Uterus (tissue), 2 donors: ENCODE results near the gene CELSR1.

Source experiments
- POLR2A ChIP-seq, 2 donors: fragments of 450-650 bp; IDR thresholded peaks; one replicate each; pipeline ENCODE4 v1.6.1; 2016; ENCODE audit warnings: antibody characterized with exemption in 2 of 2, mild to moderate bottlenecking in 1 of 2, moderate library complexity in 1 of 2
- TF ChIP-seq, protein P1 (sequence below), 4 experiments: fragments of 200-600 bp in 2 of 4; fragments of 450-650 bp in 2 of 4; sonication (generic) in 2 of 4; IDR thresholded peaks; one replicate each; pipeline ENCODE4 v1.5.1; 2016 to 2019; ENCODE audit warnings: antibody characterized with exemption in 4 of 4, mild to moderate bottlenecking in 2 of 4, moderate library complexity in 1 of 4

DNA sequence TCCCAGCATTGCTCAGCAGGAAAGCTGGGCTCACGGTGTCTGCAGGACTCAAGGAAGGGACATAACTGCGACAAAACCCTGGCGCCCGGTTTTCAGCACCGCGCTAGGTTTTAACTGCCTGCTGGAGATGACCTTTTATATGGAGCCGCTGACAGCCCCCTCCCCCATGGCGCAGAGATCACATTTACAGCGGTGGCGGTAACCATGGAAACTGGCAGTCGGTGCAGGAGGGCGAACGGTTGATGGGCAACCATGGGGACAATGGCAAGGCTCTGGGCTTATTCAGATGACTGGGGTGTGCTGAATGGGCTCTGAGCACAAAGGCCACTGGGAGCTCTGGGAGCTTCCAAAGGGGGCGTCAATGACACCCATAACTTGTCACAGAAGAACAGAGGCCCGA lies 37.2 kb downstream of the CELSR1 start:
- TF ChIP-seq, protein P1, sequence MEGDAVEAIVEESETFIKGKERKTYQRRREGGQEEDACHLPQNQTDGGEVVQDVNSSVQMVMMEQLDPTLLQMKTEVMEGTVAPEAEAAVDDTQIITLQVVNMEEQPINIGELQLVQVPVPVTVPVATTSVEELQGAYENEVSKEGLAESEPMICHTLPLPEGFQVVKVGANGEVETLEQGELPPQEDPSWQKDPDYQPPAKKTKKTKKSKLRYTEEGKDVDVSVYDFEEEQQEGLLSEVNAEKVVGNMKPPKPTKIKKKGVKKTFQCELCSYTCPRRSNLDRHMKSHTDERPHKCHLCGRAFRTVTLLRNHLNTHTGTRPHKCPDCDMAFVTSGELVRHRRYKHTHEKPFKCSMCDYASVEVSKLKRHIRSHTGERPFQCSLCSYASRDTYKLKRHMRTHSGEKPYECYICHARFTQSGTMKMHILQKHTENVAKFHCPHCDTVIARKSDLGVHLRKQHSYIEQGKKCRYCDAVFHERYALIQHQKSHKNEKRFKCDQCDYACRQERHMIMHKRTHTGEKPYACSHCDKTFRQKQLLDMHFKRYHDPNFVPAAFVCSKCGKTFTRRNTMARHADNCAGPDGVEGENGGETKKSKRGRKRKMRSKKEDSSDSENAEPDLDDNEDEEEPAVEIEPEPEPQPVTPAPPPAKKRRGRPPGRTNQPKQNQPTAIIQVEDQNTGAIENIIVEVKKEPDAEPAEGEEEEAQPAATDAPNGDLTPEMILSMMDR (IDR thresholded peaks at IDR 0.05) = no peak
- no peak for TF ChIP-seq POLR2A (IDR thresholded peaks at IDR 0.05)
